Measurements from ENCODE around the gene SLC16A10. TPM values are rescaled to one million over a fixed set of nuclear protein-coding genes. Genes with fewer than 3 reads are reported as not detected.

Gene SLC16A10
- total and polyA plus RNA-seq, 2 of the 13 experiments (the other 11 are each of a cell fraction or from before 2014, with no cell fraction given), result 8.2 to 20.1 TPM

- TF ChIP-seq ZNF776 (CRISPR knock-in tag; IDR thresholded peaks at IDR 0.05) (no peak), U2AF1 (optimal IDR thresholded peaks at IDR 0.05; ENCODE audit: low read depth, low read length) (no peak), RELA (CRISPR knock-in tag; IDR thresholded peaks at IDR 0.05) (0 out of 2 replicates have a peak, but pooled peaks have one; percentile 47), HDAC2 (CRISPR knock-in tag; IDR thresholded peaks at IDR 0.05) (peak; percentile 97), PHF20 (CRISPR knock-in tag; IDR thresholded peaks at IDR 0.05) (no peak), RORA (CRISPR knock-in tag; IDR thresholded peaks at IDR 0.05) (no peak), POLR2AphosphoS2 (IDR thresholded peaks at IDR 0.05; ENCODE audit: low read depth, low read length) (no peak), ZNF512B (CRISPR knock-in tag; IDR thresholded peaks at IDR 0.05; ENCODE audit: borderline replicate concordance) (peak; percentile 84; the same call in 1 of the 2 replicates), HOXD1 (CRISPR knock-in tag; IDR thresholded peaks at IDR 0.05) (peak; percentile 52; the same call in 1 of the 2 replicates), SIX4 (CRISPR knock-in tag; IDR thresholded peaks at IDR 0.05) (peak; percentile 84), TOE1 (CRISPR knock-in tag; IDR thresholded peaks at IDR 0.05) (no peak), ZNF850 (CRISPR knock-in tag; conservative IDR thresholded peaks at IDR 0.05) (no peak), ZBTB46 (CRISPR knock-in tag; IDR thresholded peaks at IDR 0.05; ENCODE audit: borderline replicate concordance) (no peak), AGO1 (IDR thresholded peaks at IDR 0.05; ENCODE audit: low read depth, low read length, poor library complexity, severe bottlenecking) (no peak)
- TF ChIP-seq, protein P1, sequence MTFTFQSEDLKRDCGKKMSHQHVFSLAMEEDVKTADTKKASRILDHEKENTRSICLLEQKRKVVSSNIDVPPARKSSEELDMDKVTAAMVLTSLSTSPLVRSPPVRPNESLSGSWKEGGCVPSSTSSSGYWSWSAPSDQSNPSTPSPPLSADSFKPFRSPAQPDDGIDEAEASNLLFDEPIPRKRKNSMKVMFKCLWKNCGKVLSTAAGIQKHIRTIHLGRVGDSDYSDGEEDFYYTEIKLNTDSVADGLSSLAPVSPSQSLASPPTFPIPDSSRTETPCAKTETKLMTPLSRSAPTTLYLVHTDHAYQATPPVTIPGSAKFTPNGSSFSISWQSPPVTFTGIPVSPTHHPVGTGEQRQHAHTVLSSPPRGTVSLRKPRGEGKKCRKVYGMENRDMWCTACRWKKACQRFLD (CRISPR knock-in tag; IDR thresholded peaks at IDR 0.05; ENCODE audit: borderline replicate concordance), result no peak
- TF ChIP-seq, protein P2, sequence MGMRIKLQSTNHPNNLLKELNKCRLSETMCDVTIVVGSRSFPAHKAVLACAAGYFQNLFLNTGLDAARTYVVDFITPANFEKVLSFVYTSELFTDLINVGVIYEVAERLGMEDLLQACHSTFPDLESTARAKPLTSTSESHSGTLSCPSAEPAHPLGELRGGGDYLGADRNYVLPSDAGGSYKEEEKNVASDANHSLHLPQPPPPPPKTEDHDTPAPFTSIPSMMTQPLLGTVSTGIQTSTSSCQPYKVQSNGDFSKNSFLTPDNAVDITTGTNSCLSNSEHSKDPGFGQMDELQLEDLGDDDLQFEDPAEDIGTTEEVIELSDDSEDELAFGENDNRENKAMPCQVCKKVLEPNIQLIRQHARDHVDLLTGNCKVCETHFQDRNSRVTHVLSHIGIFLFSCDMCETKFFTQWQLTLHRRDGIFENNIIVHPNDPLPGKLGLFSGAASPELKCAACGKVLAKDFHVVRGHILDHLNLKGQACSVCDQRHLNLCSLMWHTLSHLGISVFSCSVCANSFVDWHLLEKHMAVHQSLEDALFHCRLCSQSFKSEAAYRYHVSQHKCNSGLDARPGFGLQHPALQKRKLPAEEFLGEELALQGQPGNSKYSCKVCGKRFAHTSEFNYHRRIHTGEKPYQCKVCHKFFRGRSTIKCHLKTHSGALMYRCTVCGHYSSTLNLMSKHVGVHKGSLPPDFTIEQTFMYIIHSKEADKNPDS (CRISPR knock-in tag; IDR thresholded peaks at IDR 0.05), result peak; percentile 59; the same call in 1 of the 2 replicates
- TF ChIP-seq, protein P3, sequence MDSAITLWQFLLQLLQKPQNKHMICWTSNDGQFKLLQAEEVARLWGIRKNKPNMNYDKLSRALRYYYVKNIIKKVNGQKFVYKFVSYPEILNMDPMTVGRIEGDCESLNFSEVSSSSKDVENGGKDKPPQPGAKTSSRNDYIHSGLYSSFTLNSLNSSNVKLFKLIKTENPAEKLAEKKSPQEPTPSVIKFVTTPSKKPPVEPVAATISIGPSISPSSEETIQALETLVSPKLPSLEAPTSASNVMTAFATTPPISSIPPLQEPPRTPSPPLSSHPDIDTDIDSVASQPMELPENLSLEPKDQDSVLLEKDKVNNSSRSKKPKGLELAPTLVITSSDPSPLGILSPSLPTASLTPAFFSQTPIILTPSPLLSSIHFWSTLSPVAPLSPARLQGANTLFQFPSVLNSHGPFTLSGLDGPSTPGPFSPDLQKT (CRISPR knock-in tag; IDR thresholded peaks at IDR 0.05; ENCODE audit: borderline replicate concordance), result no peak
- TF ChIP-seq, protein P4, sequence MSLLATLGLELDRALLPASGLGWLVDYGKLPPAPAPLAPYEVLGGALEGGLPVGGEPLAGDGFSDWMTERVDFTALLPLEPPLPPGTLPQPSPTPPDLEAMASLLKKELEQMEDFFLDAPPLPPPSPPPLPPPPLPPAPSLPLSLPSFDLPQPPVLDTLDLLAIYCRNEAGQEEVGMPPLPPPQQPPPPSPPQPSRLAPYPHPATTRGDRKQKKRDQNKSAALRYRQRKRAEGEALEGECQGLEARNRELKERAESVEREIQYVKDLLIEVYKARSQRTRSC (CRISPR knock-in tag; IDR thresholded peaks at IDR 0.05; ENCODE audit: low read depth), result no peak
Observed at GRCh38 chr6:111105578-111105977, 18.3 kb downstream of the SLC16A10 start (continued).
